HuH-7 (cell line): Measurements from ENCODE around the gene CLHC1.
"Not testable (repeated sequence)": the region's sequence is repeated elsewhere in the genome, so short reads cannot be mapped to it uniquely, and the experiment has no call there.

Source experiments
- DNase-seq: peaks from one replicate; pipeline ENCODE4 v3.0.0; 2011; ENCODE audit warnings: low spot score

CLHC1 gene

GRCh38 chr2:55134316-55134706 is 97.8 kb downstream of the CLHC1 start:
- no peak for DNase-seq

DNA sequence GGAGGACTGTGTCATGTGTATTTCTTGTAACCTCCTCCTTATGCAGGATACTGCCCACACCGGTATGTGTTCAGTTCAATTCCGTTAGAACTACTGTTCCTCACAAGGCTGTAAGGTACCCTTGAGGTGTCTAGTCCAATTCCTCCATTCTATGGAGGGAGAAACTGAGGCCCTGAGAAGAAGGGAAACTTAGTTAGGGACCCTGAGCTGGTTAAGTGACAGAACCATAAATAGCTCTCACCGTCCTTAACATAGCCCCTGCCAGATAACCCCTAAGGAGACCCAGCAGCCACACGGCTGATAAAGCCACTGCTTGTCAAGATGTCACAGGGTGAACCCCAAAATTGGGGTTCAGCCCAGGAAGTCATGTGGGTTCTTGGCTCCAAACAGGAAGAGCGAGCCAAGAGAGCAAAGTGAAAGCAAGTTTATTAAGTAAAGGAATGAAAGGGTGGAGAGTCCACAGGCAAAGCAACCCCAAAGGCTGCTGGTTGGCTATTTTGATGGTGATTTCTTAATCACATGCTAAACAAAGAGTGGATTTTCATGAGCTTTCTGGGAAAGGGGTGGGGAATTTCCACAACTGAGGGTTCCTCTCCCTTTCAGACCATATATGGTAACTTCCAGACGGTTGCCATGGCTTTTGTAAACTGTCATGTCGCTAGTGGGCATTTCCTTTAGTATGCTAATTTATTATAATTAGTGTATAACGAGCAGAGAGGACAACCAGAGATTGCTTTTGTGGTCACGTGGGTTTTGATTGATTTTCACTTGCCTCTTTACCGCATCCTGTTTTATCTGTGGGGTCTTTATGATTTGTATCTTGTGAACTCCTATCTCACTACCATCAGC is 98.4 kb downstream of the CLHC1 start:
- DNase-seq, result peak; percentile 60

GRCh38 chr2:55130849-55131248 is 101.2 kb downstream of the CLHC1 start:
- no peak for DNase-seq

DNA sequence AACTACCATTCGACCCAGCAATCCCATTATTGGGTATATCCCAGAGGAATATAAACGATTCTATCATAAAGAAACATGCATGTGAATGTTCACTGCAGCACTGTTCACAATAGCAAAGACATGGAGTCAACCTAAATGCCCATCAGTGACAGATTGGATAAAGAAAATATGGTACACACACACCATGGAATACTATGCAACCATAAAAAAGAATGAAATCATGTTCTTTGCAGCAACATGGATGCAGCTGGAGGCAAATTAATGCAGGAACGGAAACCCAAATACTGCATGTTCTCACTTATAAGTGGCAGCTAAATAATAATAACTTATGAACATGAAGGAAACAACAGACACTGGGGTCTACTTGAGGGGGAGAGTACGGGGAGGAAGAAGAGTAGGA is 105.5 kb downstream of the CLHC1 start:
- DNase-seq, result not testable (repeated sequence)
